ENCODE measurements around the gene NDUFB7.

GRCh38 chr19:14565298-14565679, 6.6 kb downstream of the NDUFB7 start:
- TF ChIP-seq, protein P1, sequence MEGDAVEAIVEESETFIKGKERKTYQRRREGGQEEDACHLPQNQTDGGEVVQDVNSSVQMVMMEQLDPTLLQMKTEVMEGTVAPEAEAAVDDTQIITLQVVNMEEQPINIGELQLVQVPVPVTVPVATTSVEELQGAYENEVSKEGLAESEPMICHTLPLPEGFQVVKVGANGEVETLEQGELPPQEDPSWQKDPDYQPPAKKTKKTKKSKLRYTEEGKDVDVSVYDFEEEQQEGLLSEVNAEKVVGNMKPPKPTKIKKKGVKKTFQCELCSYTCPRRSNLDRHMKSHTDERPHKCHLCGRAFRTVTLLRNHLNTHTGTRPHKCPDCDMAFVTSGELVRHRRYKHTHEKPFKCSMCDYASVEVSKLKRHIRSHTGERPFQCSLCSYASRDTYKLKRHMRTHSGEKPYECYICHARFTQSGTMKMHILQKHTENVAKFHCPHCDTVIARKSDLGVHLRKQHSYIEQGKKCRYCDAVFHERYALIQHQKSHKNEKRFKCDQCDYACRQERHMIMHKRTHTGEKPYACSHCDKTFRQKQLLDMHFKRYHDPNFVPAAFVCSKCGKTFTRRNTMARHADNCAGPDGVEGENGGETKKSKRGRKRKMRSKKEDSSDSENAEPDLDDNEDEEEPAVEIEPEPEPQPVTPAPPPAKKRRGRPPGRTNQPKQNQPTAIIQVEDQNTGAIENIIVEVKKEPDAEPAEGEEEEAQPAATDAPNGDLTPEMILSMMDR (IDR thresholded peaks at IDR 0.05) = no peak
- TF ChIP-seq POLR2A (IDR thresholded peaks at IDR 0.05) (no peak), POLR2AphosphoS5 (IDR thresholded peaks at IDR 0.05) (no peak)
